Left ventricle myocardium superior (tissue), 1 donor: ENCODE measurements around the gene UVRAG. TPM values are rescaled to one million over a fixed set of nuclear protein-coding genes. Genes with fewer than 3 reads are reported as not detected.
"Not testable (repeated sequence)": the region's sequence is repeated elsewhere in the genome, so short reads cannot be mapped to it uniquely, and the experiment has no call there.

ENCODE experiments used
- ATAC-seq: fragments of 200-7000 bp; cut with Tn5 transposase; one replicate; pipeline ENCODE4 v1.9.1; 2020; ENCODE audit warnings: mild to moderate bottlenecking, moderate library complexity
- DNase-seq: peaks from one replicate; pipeline ENCODE4 v3.0.0-alpha.2; 2020
- intact Hi-C: fragments of 100-400 bp; cut with micrococcal nuclease; formaldehyde crosslinking; loops from one replicate; pipeline ENCODE4 v1.11.0; 2022
- total RNA-seq: library from RNA; stranded (reverse); fragmentation: NEBNext Ultra II Directional; extraction: Animal tissue kit (Norgen Biotek cat#: 25700); gene quantifications from one replicate; pipeline ENCODE4 v1.2.1, GENCODE V29; 2021
- donor health status: DM: no; HTN: yes; CAD: no; lungs with severe emphysema.

Gene UVRAG
- total RNA-seq, 1 donor from 2014 or later: 14.9 TPM

DNA sequence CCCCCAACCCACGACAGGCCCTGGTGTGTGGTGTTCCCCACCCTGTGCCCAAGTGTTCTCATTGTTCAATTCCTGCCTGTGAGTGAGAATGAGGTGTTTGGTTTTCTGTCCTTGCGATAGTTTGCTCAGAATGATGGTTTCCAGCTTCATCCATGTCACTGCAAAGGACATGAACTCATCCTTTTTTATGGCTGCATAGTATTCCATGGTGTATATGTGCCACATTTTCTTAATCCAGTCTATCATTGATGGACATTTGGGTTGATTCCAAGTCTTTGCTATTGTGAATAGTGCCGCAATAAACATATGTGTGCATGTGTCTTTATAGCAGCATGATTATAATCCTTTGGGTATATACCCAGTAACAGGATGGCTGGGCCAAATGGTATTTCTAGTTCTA, 158.7 kb downstream of the UVRAG start:
- intact Hi-C loops, ATAC-seq, DNase-seq: not testable (repeated sequence)

GRCh38 chr11:75979075-75979474, 164.1 kb downstream of the UVRAG start:
- DNase-seq, intact Hi-C loops, ATAC-seq: not testable (repeated sequence)

DNA sequence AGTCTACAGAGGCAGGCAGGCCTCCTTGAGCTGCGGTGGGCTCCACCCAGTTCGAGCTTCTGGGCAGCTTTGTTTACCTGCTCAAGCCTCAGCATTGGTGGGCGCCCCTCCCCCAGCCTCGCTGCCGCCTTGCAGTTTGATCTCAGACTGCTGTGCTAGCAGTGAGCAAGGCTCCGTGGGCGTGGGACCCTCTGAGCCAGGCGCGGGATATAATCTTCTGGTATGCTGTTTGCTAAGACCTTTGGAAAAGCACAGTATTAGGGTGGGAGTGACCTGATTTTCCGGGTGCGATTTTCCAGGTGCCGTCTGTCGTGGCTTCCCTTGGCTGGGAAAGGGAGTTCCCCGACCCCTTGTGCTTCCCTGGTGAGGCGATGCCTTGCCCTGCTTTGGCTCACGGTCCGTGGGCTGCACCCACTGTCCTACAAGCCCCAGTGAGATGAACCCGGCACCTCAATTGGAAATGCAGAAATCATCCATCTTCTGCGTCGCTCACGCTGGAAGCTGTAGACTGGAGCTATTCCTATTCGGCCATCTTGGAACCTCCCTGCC, 164.5 kb downstream of the UVRAG start:
- intact Hi-C loops, ATAC-seq, DNase-seq: not testable (repeated sequence)

DNA sequence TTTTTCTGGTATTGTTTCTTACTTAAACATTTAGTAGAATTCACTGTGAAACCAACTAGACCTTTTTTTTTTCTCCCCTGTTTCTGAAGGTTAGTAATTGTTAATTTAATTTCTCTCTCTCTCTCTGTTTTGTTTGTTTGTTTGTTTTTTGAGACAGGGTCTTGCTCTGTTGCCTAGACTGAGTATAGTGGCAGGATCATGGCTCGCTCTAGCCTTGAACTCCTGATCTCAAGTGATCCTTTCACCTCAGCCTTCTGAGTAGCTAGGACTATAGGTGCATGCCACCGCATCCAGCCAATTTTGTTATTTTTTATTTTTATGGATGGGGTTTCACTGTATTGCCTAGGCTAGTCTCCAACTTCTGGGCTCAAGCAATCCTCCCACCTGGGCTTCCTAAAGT, 165.0 kb downstream of the UVRAG start:
- DNase-seq (no peak), ATAC-seq (no peak)
- intact Hi-C loops: no loop called here

DNA sequence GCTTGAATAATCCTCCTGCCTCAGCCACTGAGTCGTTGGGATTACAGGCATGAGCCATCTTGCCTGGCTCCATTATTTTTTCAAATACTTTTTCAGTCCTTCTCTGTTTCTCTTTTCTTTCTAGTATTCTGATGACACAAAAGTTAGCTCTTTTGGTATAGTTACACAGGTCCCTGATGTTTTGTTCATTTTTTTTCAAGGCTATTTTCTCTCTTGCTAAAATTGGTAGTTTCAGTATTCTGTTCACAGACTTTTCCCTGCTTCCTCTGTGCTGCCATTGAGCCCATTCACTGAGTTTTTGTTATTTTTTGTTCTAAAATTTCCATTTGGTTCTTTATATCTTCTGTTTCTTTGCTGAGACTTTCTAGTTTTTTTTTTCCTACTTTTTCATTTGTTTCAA, 166.5 kb downstream of the UVRAG start:
- intact Hi-C loops: no loop called here
- no peak for DNase-seq
- ATAC-seq: no peak

- intact Hi-C loops: no loop called here
- ATAC-seq: no peak
- DNase-seq: no peak
Measured at GRCh38 chr11:75982309-75982708, 167.3 kb downstream of the UVRAG start.

DNA sequence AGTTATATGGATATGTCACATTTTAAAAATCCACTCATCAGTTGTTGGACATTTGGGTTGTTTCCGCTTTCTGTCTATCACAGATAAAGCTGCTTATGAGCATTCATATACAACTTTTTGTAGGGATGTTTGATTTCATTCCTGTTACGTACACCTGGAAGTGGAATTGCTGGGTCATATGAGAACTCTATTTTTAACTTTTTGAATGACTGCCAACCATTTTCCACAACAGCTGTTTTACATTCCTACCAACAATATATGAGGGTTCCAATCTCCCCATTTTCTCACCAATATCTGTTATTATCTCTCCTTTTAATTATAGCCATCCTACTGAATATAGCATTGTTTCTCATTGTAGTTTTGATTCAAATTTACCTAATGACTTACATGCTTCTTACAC, 172.0 kb downstream of the UVRAG start:
- DNase-seq: no peak
- peak; percentile 29 for ATAC-seq
- intact Hi-C loops: no loop called here

- intact Hi-C loops: no loop called here
- DNase-seq (no peak), ATAC-seq (no peak)
Measured at GRCh38 chr11:75993126-75993525, 178.1 kb downstream of the UVRAG start.

GRCh38 chr11:75994616-75995015, 179.6 kb downstream of the UVRAG start:
- intact Hi-C loops: no loop called here
- ATAC-seq (no peak), DNase-seq (no peak)

DNA sequence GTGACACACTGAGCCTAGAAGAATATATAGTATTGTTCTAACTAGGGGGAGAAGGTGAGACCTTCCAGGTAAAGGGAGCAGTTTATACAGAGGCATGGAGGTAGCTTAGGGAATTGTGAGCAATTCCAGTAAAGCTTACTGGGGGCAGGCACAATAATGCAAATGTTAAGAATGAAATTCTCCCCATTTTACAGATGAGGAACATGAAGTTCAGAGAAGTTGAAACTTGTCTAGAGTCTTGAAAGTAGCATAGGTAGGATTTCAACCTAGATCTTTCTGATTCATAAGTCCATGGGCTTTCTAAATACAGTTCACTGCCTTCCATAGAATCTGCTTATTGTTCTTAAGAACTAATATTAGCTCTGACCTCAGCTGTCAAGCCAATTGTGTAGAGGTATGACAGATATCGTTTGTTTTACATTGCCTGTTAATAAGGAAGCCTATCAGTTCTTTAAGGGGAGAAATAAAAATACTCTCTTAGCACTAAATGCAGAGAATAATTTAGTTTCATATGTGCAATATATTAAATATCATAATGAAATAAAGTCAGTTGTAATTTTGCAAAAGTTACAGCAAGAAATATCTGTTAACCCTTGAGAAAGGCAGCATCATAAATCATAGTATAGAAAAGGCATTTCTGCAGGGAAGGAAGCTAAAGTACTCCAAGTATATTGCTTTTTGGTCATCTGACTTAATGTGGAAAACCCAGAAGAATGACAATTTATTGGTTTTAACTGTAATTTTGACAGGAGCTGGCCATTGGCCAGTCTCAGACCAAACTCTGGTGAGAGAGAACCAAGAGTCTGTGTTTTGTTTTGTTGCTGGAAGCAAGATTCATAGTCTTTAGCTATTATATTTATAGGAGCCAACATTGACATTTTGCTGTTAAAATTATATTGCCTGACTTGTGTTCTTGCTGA, 181.8 kb downstream of the UVRAG start:
- no peak for DNase-seq
- intact Hi-C loops: no loop called here
- ATAC-seq: peak; percentile 46

DNA sequence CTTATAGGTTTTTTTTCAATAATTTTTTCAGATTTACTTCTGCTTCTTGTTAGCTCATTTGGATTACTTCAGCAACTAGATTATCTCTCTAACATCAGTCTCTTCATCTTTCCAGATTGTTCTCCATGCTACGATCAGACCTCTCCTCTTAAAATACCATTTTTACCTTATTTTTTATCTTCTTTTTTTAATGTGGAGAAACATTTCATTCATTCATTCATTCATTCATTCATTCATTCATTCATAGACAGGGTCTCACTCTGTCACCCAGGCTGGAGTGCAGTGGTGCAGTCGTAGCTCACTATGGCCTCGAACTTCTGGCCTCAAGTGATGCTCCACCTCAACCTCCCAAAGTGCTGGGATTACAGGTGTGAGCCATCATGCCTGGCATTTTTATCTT, 189.4 kb downstream of the UVRAG start:
- DNase-seq (no peak), ATAC-seq (no peak)
- intact Hi-C loops: no loop called here

GRCh38 chr11:76005756-76006155, 190.7 kb downstream of the UVRAG start:
- ATAC-seq (no peak), DNase-seq (no peak)
- intact Hi-C loops: no loop called here

DNA sequence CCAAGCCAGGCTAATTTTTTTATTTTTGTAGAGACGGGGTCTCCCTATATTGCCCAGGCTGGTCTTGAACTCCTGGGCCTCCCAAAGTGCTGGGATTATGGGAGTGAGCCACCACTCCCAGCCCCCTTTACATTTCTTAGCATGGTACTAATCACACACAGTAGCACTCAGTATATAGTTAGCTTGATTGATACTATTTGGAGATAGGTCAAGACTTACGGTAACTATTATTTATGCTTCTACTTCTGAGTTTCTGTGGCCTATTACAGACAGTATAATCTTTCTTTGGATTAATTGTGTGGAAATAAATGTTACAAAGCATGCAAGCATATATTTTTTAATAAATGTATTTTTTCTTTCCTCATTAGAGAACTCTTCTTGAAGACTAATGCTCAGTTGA, 192.2 kb downstream of the UVRAG start:
- intact Hi-C loops: no loop called here
- no peak for DNase-seq
- ATAC-seq: no peak

DNA sequence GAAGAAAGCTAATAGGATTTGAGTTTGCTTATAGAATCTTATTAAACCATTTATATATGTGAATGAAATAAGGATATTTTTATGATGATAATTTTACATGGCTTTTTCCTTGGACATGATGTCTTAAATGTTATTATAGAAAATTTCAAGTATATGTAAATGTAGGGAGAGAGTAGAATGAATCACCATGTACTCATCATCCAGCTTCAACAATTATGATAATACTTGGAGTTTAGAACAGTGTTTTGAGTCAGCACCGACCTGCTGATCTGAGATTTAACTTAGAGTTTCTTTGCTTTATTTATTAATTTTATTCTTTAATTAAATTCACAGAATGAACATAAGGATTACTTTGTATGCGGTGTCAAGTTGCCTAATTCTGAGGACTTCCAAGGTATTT, 193.5 kb downstream of the UVRAG start:
- ATAC-seq (no peak), DNase-seq (no peak)
- intact Hi-C loops: no loop called here

GRCh38 chr11:76010051-76010450, 195.0 kb downstream of the UVRAG start:
- DNase-seq (no peak), ATAC-seq (no peak)
- intact Hi-C loops: no loop called here

DNA sequence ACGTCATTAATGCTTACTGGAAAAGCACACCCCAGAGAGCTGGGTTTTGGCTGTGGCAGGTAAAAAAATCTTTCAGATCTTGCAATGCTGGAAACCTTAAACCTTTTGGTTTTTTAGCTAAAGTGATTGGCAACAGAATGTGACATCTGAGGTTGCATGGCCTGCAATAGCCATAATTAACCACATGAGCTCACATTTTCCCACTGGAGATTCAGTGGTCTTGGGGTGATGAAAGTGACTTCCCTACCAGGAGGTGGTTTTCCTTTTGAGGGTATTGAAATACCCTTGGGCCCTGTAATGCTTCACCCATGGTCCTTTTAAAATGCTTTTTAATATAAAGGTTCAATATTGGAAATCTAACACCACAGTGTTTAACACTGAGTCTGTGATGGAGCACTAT, 198.5 kb downstream of the UVRAG start:
- no peak for DNase-seq
- intact Hi-C loops: no loop called here
- ATAC-seq: no peak

GRCh38 chr11:76023236-76024068, 208.4 kb downstream of the UVRAG start:
- no peak for ATAC-seq

GRCh38 chr11:76025068-76025467, 210.1 kb downstream of the UVRAG start:
- intact Hi-C loops: no loop called here
- ATAC-seq (peak; percentile 23), DNase-seq (no peak)

More at GRCh38 chr11:76023236-76024068, 208.4 kb downstream of the UVRAG start:
- intact Hi-C loops: no loop called here
- no peak for DNase-seq

- intact Hi-C loops: no loop called here
- no peak for ATAC-seq
- DNase-seq: no peak
Measured at GRCh38 chr11:76025817-76026216, 210.8 kb downstream of the UVRAG start.

GRCh38 chr11:76026281-76026680, 211.3 kb downstream of the UVRAG start:
- ATAC-seq: no peak
- intact Hi-C loops: no loop called here
- DNase-seq: no peak
